Chondrocyte (in vitro differentiated cells): ENCODE data around the gene JPH2. TPM values are rescaled to one million over a fixed set of nuclear protein-coding genes. Genes with fewer than 3 reads are reported as not detected.

ENCODE experiments used
- DNase-seq: peaks from one replicate; pipeline ENCODE4 v3.0.0; 2021; ENCODE audit warnings: mixed read lengths, low spot score
- H3K27ac Mint-ChIP-seq: one replicate; pipeline ENCODE4 v1.8.0; 2021; ENCODE audit warnings: mild to moderate bottlenecking, moderate library complexity, mixed read lengths; ENCODE audit not compliant: unreplicated experiment
- H3K27me3 Mint-ChIP-seq: 2 replicates; pipeline ENCODE4 v1.8.0; 2021; ENCODE audit warnings: low read depth, mixed read lengths
- H3K36me3 Mint-ChIP-seq: 2 replicates; pipeline ENCODE4 v1.8.0; 2021; ENCODE audit warnings: low read depth, mixed read lengths
- H3K4me1 Mint-ChIP-seq: 2 replicates; pipeline ENCODE4 v1.8.0; 2021; ENCODE audit warnings: low read depth, mild to moderate bottlenecking, mixed read lengths
- H3K4me3 Mint-ChIP-seq: one replicate; pipeline ENCODE4 v1.8.0; 2021; ENCODE audit warnings: mild to moderate bottlenecking, moderate library complexity, mixed read lengths; ENCODE audit not compliant: unreplicated experiment
- H3K9me3 Mint-ChIP-seq: 2 replicates; pipeline ENCODE4 v1.8.0; 2021; ENCODE audit warnings: low read depth, mixed read lengths
- total RNA-seq: library from RNA; stranded (reverse); gene quantifications from 3 replicates; pipeline ENCODE4 v1.2.1, GENCODE V29; 2021
- TF ChIP-seq, protein P1 (sequence below): fragments of 200-600 bp; sonication (generic); IDR thresholded peaks from 2 replicates; pipeline ENCODE4 v1.5.0; 2021; ENCODE audit warnings: antibody characterized with exemption, mild to moderate bottlenecking, moderate library complexity

JPH2 gene
- total RNA-seq, 1 donor from 2014 or later: 75.9 TPM

DNA sequence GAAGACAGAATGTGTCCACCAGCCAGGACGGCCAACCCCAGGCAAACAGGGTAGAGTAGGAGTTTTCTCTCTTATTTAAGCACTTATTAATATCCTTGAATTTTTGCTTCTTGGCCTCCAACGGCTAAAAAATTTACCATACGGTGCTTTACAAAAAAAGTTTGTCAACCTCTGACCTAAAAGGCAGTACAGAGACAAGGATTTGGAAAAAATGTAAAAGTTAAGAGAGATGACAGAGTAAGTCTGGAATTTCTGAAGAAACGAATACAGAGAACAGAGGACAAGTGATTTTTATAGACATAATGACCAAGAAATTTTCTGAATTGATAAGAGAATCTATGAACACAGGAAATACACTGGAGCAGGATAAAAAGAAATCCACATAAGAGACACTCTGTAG lies 13.4 kb upstream of the JPH2 start:
- TF ChIP-seq, protein P1, sequence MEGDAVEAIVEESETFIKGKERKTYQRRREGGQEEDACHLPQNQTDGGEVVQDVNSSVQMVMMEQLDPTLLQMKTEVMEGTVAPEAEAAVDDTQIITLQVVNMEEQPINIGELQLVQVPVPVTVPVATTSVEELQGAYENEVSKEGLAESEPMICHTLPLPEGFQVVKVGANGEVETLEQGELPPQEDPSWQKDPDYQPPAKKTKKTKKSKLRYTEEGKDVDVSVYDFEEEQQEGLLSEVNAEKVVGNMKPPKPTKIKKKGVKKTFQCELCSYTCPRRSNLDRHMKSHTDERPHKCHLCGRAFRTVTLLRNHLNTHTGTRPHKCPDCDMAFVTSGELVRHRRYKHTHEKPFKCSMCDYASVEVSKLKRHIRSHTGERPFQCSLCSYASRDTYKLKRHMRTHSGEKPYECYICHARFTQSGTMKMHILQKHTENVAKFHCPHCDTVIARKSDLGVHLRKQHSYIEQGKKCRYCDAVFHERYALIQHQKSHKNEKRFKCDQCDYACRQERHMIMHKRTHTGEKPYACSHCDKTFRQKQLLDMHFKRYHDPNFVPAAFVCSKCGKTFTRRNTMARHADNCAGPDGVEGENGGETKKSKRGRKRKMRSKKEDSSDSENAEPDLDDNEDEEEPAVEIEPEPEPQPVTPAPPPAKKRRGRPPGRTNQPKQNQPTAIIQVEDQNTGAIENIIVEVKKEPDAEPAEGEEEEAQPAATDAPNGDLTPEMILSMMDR: no peak
- peaks cover 40% of the 10 kb centered on the region for H3K36me3 Mint-ChIP-seq
- peaks cover 56% of the 10 kb centered on the region for H3K4me1 Mint-ChIP-seq
- no peaks in the 10 kb centered on the region for H3K27me3 Mint-ChIP-seq
- no peak for DNase-seq
- no peaks in the 10 kb centered on the region for H3K9me3 Mint-ChIP-seq
- H3K27ac Mint-ChIP-seq: peak overlapping the region; percentile 69
- H3K4me3 Mint-ChIP-seq: no peak overlapping the region

DNA sequence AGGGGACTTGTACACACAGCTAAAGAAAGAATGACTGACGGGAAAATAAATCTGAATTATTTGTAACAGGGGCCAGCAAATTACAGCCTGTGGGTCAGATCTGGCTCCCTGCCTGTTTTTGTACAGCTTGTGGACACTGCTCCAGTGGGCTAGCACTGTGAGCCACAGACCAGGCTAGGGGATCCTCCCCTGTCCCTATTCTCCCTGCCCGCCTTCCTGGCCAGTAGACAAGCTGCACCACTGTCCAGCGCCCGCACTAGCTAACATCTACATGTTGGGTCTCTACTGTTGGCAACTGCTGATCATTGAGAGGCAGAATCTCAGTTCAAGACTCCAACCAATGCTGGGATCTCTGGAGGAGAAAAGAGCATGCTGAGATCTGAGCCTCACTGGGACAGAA lies 12.9 kb upstream of the JPH2 start:
- peaks cover 40% of the 10 kb centered on the region for H3K36me3 Mint-ChIP-seq
- H3K4me1 Mint-ChIP-seq: peaks cover 52% of the 10 kb centered on the region
- TF ChIP-seq, protein P1: no peak

DNA sequence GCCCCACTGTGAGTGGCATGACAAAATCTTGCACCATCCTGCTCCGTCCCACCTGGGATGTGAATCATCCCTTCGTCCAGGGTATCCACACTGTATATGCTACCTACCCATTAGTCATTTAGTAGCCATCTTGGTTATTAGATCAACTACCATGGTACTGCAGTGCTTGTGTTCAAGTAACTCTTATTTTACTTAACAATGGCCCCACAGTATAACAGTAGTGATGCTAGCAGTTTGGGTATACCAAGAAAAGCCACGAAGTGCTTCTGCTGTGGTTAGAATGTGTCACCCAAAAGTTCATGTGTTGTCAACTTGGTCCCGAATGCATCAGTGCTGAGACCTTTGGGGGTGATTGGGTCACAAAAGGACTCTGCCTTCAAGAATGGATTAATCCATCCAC lies 11.9 kb upstream of the JPH2 start:
- peaks cover 38% of the 10 kb centered on the region for H3K36me3 Mint-ChIP-seq

More for the DNA sequence above, 12.9 kb upstream of the JPH2 start:
- no peaks in the 10 kb centered on the region for H3K27me3 Mint-ChIP-seq
- no peaks in the 10 kb centered on the region for H3K9me3 Mint-ChIP-seq
- DNase-seq: no peak
- H3K4me3 Mint-ChIP-seq: no peak overlapping the region
- H3K27ac Mint-ChIP-seq: peak overlapping the region; percentile 69

DNA sequence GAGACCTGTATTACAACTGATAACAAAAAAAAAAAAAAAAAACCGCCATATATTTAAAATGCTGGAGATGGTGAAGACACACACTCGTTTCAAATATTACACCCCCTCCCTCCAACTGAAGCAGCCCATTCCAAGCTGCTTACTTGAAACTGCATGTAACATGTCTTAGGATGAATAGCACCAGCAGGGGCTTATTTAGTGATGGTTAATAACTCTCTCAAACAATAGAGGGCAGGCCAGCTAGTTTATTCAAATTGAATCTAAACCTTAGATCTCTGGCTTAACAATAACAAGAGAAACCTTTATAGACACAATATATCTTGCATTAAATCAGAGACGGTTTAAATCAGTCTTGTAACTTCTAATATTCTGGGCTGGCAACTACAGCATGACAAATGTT lies 9.3 kb upstream of the JPH2 start:
- no peaks in the 10 kb centered on the region for H3K27me3 Mint-ChIP-seq
- no peaks in the 10 kb centered on the region for H3K9me3 Mint-ChIP-seq
- DNase-seq: no peak
- TF ChIP-seq, protein P1: peak; percentile 54
- H3K4me1 Mint-ChIP-seq: peaks cover 20% of the 10 kb centered on the region
- H3K36me3 Mint-ChIP-seq: peaks cover 26% of the 10 kb centered on the region
- H3K4me3 Mint-ChIP-seq: no peak overlapping the region
- no peak overlapping the region for H3K27ac Mint-ChIP-seq

More for the DNA sequence above, 11.9 kb upstream of the JPH2 start:
- H3K27me3 Mint-ChIP-seq: no peaks in the 10 kb centered on the region
- DNase-seq: no peak
- no peak overlapping the region for H3K27ac Mint-ChIP-seq
- H3K9me3 Mint-ChIP-seq: no peaks in the 10 kb centered on the region
- H3K4me3 Mint-ChIP-seq: no peak overlapping the region
- TF ChIP-seq, protein P1: no peak
- peaks cover 42% of the 10 kb centered on the region for H3K4me1 Mint-ChIP-seq

DNA sequence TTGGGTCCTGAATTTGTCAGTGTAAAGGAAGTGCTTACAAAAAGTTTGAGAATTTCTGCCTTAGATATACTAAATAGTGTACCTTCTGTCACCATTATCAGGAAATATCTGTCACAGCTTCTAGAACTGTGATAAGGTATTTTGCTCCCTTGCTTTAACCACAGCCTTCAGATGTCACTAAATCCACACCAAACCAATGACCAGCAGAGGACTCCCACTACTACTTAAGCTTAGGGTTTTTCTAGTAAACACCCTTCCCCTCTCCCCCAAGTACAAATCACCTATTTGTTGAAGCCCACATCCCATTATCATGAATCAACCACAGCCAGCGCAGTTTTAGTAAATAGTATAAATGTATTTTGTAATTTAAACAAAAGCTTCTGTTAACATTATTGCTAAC lies 8.6 kb upstream of the JPH2 start:
- Mint-ChIP-seq H3K4me3 (no peak overlapping the region), H3K36me3 (peaks cover 25% of the 10 kb centered on the region), H3K4me1 (peaks cover 13% of the 10 kb centered on the region), H3K9me3 (no peaks in the 10 kb centered on the region), H3K27ac (no peak overlapping the region), H3K27me3 (no peaks in the 10 kb centered on the region)
- TF ChIP-seq, protein P1: no peak
- no peak for DNase-seq
